Ascending aorta (tissue), 2 donors: ENCODE data around the gene PPIP5K2. TPM values are rescaled to one million over a fixed set of nuclear protein-coding genes. Genes with fewer than 3 reads are reported as not detected.

Source experiments
- DNase-seq, 2 donors: peaks; one replicate each; pipeline ENCODE4 v3.0.0-alpha.2; 2019; ENCODE audit warnings: low spot score in 2 of 2
- H3K27ac ChIP-seq, 2 donors: fragments of 200-600 bp; sonication (generic); one replicate each; pipeline ENCODE4 v1.5.1; 2016 to 2017; ENCODE audit warnings: mild to moderate bottlenecking in 1 of 2
- H3K27me3 ChIP-seq: fragments of 200-600 bp; sonication (generic); one replicate; pipeline ENCODE4 v1.5.1; 2017
- H3K36me3 ChIP-seq, 2 donors: fragments of 200-600 bp; sonication (generic); one replicate each; pipeline ENCODE4 v1.5.1; 2016
- H3K4me1 ChIP-seq, 2 donors: fragments of 200-600 bp; sonication (generic); one replicate each; pipeline ENCODE4 v1.5.1; 2016 to 2017; ENCODE audit warnings: mild to moderate bottlenecking in 1 of 2
- H3K4me3 ChIP-seq, 2 donors: fragments of 200-600 bp; sonication (generic); one replicate each; pipeline ENCODE4 v1.5.1; 2016 to 2017; ENCODE audit warnings: mild to moderate bottlenecking in 1 of 2
- H3K9me3 ChIP-seq, 2 donors: fragments of 200-600 bp; sonication (generic); one replicate each; pipeline ENCODE4 v1.5.1; 2016
- CTCF ChIP-seq, 3 experiments: fragments of 200-600 bp in 2 of 3; fragments of 450-650 bp in 1 of 3; sonication (generic) in 2 of 3; IDR thresholded peaks; one replicate each; pipeline ENCODE4 v1.5.1; 2016 to 2019; ENCODE audit warnings: antibody characterized with exemption in 3 of 3, mild to moderate bottlenecking in 1 of 3, moderate library complexity in 1 of 3
- intact Hi-C: fragments of 100-400 bp; cut with DNase I; formaldehyde crosslinking; loops from one replicate; pipeline ENCODE4 v1.15.1; 2023
- total RNA-seq: library from RNA; depleted of rRNA; stranded (reverse); fragments of >200 nt; gene quantifications from one replicate; pipeline ENCODE4 v1.1.0, GENCODE V29; 2016

Gene PPIP5K2
- total RNA-seq, 1 donor from 2014 or later, result 33.2 TPM

DNA sequence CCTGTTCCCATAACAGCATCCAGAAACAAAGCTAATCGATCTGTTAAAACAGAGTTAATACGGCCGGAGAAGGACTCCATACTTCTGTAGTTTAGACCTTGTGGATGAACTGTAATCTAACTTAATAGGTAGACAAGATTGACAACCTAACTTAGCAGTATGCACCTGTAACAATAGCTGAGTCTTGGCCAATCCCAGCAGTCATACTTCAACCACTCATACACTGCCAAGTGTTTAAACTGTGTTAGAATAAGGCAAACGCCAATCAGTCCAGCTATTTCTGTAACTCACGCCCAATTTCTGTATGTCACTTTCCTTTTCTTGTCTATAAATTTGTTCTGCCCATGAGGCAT is 104.8 kb downstream of the PPIP5K2 start:
- no peak overlapping the region for H3K27ac ChIP-seq
- H3K9me3 ChIP-seq, result no peaks in the 10 kb centered on the region
- H3K4me3 ChIP-seq, result no peak overlapping the region
- intact Hi-C loops, result no loop called here
- TF ChIP-seq CTCF (IDR thresholded peaks at IDR 0.05), result no peak
- H3K36me3 ChIP-seq, result no peaks in the 10 kb centered on the region
- H3K27me3 ChIP-seq, result no peaks in the 10 kb centered on the region
- DNase-seq, result no peak
- no peaks in the 10 kb centered on the region for H3K4me1 ChIP-seq

DNA sequence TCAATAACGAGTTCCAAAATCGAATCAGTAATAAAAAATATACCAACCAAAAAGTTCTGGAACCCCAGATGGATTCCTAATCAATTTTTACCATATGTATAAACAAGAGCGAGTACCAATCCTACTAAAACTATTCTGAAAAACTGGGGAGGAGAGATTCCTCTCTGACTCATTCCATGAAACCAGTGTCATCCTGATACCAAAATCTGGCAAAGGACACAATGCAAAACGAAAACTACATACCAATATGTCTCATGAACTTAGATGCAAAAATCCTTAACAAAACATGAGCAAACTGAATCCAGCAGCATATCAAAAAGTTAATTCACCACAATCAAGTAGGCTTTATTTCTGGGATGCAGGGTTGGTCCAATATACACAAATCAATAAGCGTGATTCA is 108.0 kb downstream of the PPIP5K2 start:
- Histone ChIP-seq H3K27ac (no peak overlapping the region), H3K4me3 (no peak overlapping the region), H3K36me3 (no peaks in the 10 kb centered on the region), H3K4me1 (no peaks in the 10 kb centered on the region), H3K9me3 (no peaks in the 10 kb centered on the region), H3K27me3 (no peaks in the 10 kb centered on the region)
- no peak for DNase-seq
- intact Hi-C loops, result no loop called here
- no peak for TF ChIP-seq CTCF (IDR thresholded peaks at IDR 0.05)

- H3K27me3 ChIP-seq, result no peaks in the 10 kb centered on the region
- intact Hi-C loops, result no loop called here
Measured at GRCh38 chr5:103228588-103228987, 108.5 kb downstream of the PPIP5K2 start.

GRCh38 chr5:103232393-103232999 is 112.4 kb downstream of the PPIP5K2 start:
- H3K4me1 ChIP-seq, result peaks cover 0 to 6% of the 10 kb centered on the region in 2 donors
- H3K27ac ChIP-seq, result no peak overlapping the region
- DNase-seq, result no peak
- no peaks in the 10 kb centered on the region for H3K27me3 ChIP-seq
- no peak overlapping the region for H3K4me3 ChIP-seq
- no peaks in the 10 kb centered on the region for H3K9me3 ChIP-seq
- intact Hi-C loops, result loop anchor here (1.0 kb wide), 1 partner anchor 243 kb away; no protein-coding TSS in a partner anchor
- H3K36me3 ChIP-seq, result no peaks in the 10 kb centered on the region
- TF ChIP-seq CTCF (IDR thresholded peaks at IDR 0.05), result peak; percentile 60 to 84 (median 80)

More at GRCh38 chr5:103228588-103228987, 108.5 kb downstream of the PPIP5K2 start:
- H3K36me3 ChIP-seq, result no peaks in the 10 kb centered on the region
- H3K9me3 ChIP-seq, result no peaks in the 10 kb centered on the region
- DNase-seq, result no peak
- H3K4me1 ChIP-seq, result no peaks in the 10 kb centered on the region
- no peak overlapping the region for H3K4me3 ChIP-seq
- no peak for TF ChIP-seq CTCF (IDR thresholded peaks at IDR 0.05)
- no peak overlapping the region for H3K27ac ChIP-seq

GRCh38 chr5:103234239-103234975 is 114.3 kb downstream of the PPIP5K2 start:
- no peak for DNase-seq
- peak overlapping the region in 1 of 2 donors; percentile 58 for H3K27ac ChIP-seq
- no peaks in the 10 kb centered on the region for H3K27me3 ChIP-seq
- H3K9me3 ChIP-seq, result peaks cover 4% of the 10 kb centered on the region in 2 donors
- intact Hi-C loops, result no loop called here
- no peaks in the 10 kb centered on the region for H3K36me3 ChIP-seq
- no peak overlapping the region for H3K4me3 ChIP-seq
- TF ChIP-seq CTCF (IDR thresholded peaks at IDR 0.05), result no peak
- H3K4me1 ChIP-seq, result peaks cover 0 to 6% of the 10 kb centered on the region in 2 donors
